Psoas muscle (tissue), 8 donors: ENCODE results near the gene KRT72. TPM values are rescaled to one million over a fixed set of nuclear protein-coding genes. Genes with fewer than 3 reads are reported as not detected.

Source experiments
- ATAC-seq, 4 donors: fragments of 200-7000 bp; cut with Tn5 transposase; one replicate each; pipeline ENCODE4 v1.9.1; 2020; ENCODE audit warnings: moderate library complexity in 3 of 4, mild to moderate bottlenecking in 2 of 4
- DNase-seq, 2 donors: peaks; one replicate each; pipeline ENCODE4 v3.0.0-alpha.2; 2020
- H3K27ac ChIP-seq: fragments of 200-600 bp; one replicate; pipeline ENCODE4 v1.8.0; 2022
- H3K27me3 ChIP-seq, 3 donors: fragments of 200-600 bp in 1 of 3; one replicate each; pipeline versions ENCODE4 v1.6.1 to v1.8.0; 2013 to 2022; ENCODE audit warnings: low read length in 2 of 3, mild to moderate bottlenecking in 2 of 3, moderate library complexity in 1 of 3; ENCODE audit not compliant: insufficient read depth in 3 of 3
- H3K36me3 ChIP-seq, 2 donors: fragments of 200-600 bp in 1 of 2; one replicate each; pipeline versions ENCODE4 v1.6.1 to v1.8.0; 2013 to 2022; ENCODE audit warnings: low read depth in 1 of 2, mild to moderate bottlenecking in 1 of 2, moderate library complexity in 1 of 2; ENCODE audit not compliant: insufficient read depth in 1 of 2
- H3K4me1 ChIP-seq: fragments of 200-600 bp; one replicate; pipeline ENCODE4 v1.8.0; 2022
- H3K4me3 ChIP-seq: fragments of 200-600 bp; one replicate; pipeline ENCODE4 v1.8.0; 2022; ENCODE audit warnings: mild to moderate bottlenecking
- H3K9me3 ChIP-seq: fragments of 200-600 bp; one replicate; pipeline ENCODE4 v1.8.0; 2022
- CTCF ChIP-seq: fragments of 200-600 bp; IDR thresholded peaks from one replicate; pipeline ENCODE4 v1.8.0; 2022; ENCODE audit warnings: antibody characterized with exemption
- WGBS, 3 donors: extraction: QIAGEN DNeasy Blood & Tissue Kit; methylation state at CpG; one replicate each; pipeline versions ENCODE4 v1.1.6 to v1.1.7; 2013; 5-methylcytosine and 5-hydroxymethylcytosine counted together
- intact Hi-C, 2 donors: fragments of 100-400 bp; cut with DNase I; formaldehyde crosslinking; loops; one replicate each; pipeline versions ENCODE4 v1.11.0 to v1.14.2; 2022
- polyA plus RNA-seq, 3 donors: library from polyadenylated mRNA; stranded (reverse); fragments of 200-250 nt; gene quantifications; one replicate each; pipeline ENCODE4 v1.2.3, GENCODE V29; 2013
- total RNA-seq, 4 donors: library from RNA; stranded (reverse); fragmentation: NEBNext Ultra II Directional in 2 of 4; extraction: Animal tissue kit (Norgen Biotek cat#: 25700) in 2 of 4; gene quantifications; one replicate each; pipeline versions ENCODE4 v1.2.1 to v1.2.4, GENCODE V29; 2021 to 2023
- donor health status: healthy with polysubstance abuse.
- donor health status: DM: no; HTN: no; CAD: no; lungs with moderate emphysema.
- donor health status: Bipolar disorder and iron deficiency.
- donor health status: healthy.
- donor health status: DM: yes; HTN: yes; CAD: no.
- donor health status: DM: no; HTN: no; CAD: no.
- donor health status: DM: no; HTN: no; CAD: no.
- donor health status: DM: yes; HTN: yes; CAD: no.

The KRT72 gene
- total and polyA plus RNA-seq, 7 donors = not detected

GRCh38 chr12:52604859-52605258, 3.6 kb upstream of the KRT72 start:
- Histone ChIP-seq H3K36me3 (no peaks in the 10 kb centered on the region), H3K9me3 (no peaks in the 10 kb centered on the region), H3K27ac (no peak overlapping the region), H3K4me3 (no peak overlapping the region), H3K4me1 (no peaks in the 10 kb centered on the region), H3K27me3 (peaks cover 0 to 34% (median 8%) of the 10 kb centered on the region in 3 donors)
- no peak for ATAC-seq
- intact Hi-C loops = no loop called here
- no peak for TF ChIP-seq CTCF
- no peak for DNase-seq

- TF ChIP-seq CTCF = no peak
- H3K9me3 ChIP-seq = no peaks in the 10 kb centered on the region
- H3K4me3 ChIP-seq = no peak overlapping the region
- no peak overlapping the region for H3K27ac ChIP-seq
- H3K4me1 ChIP-seq = no peaks in the 10 kb centered on the region
- ATAC-seq (no peak), DNase-seq (no peak)
- 88 to 96% (median 88%) methylated on average over 2 of the region's 2 CpGs for WGBS, 3 donors
- intact Hi-C loops = no loop called here
- H3K36me3 ChIP-seq = no peaks in the 10 kb centered on the region
- H3K27me3 ChIP-seq = peaks cover 0 to 30% (median 8%) of the 10 kb centered on the region in 3 donors
Measured at GRCh38 chr12:52603314-52603713, 2.1 kb upstream of the KRT72 start.

- 85 to 88% (median 85%) methylated on average over 5 of the region's 5 CpGs for WGBS, 3 donors
- Histone ChIP-seq H3K27ac (no peak overlapping the region), H3K36me3 (no peaks in the 10 kb centered on the region), H3K4me3 (no peak overlapping the region), H3K4me1 (no peaks in the 10 kb centered on the region), H3K9me3 (no peaks in the 10 kb centered on the region), H3K27me3 (peaks cover 0 to 26% (median 8%) of the 10 kb centered on the region in 3 donors)
- ATAC-seq = no peak
- intact Hi-C loops = no loop called here
- no peak for DNase-seq
- no peak for TF ChIP-seq CTCF
Measured at GRCh38 chr12:52602552-52602951, 1.3 kb upstream of the KRT72 start.

GRCh38 chr12:52601671-52602070, 408 bp upstream of the KRT72 start:
- no peak for DNase-seq
- H3K27me3 ChIP-seq = peaks cover 0 to 29% (median 8%) of the 10 kb centered on the region in 3 donors
- no peak for TF ChIP-seq CTCF

GRCh38 chr12:52600475-52600874, 788 bp downstream of the KRT72 start:
- Histone ChIP-seq H3K27ac (no peak overlapping the region), H3K4me1 (no peaks in the 10 kb centered on the region), H3K36me3 (no peaks in the 10 kb centered on the region), H3K4me3 (no peak overlapping the region), H3K9me3 (no peaks in the 10 kb centered on the region), H3K27me3 (peaks cover 0 to 32% (median 8%) of the 10 kb centered on the region in 3 donors)
- DNase-seq = no peak
- WGBS, 3 donors = 81 to 88% (median 84%) methylated on average over 12 of the region's 12 CpGs
- no peak for TF ChIP-seq CTCF
- intact Hi-C loops = no loop called here
- no peak for ATAC-seq

More at GRCh38 chr12:52601671-52602070, 408 bp upstream of the KRT72 start:
- H3K9me3 ChIP-seq = no peaks in the 10 kb centered on the region
- H3K4me1 ChIP-seq = no peaks in the 10 kb centered on the region
- H3K4me3 ChIP-seq = no peak overlapping the region
- no peak for ATAC-seq
- 58 to 73% (median 67%) methylated on average over 4 of the region's 4 CpGs for WGBS, 3 donors
- no peak overlapping the region for H3K27ac ChIP-seq
- intact Hi-C loops = no loop called here
- no peaks in the 10 kb centered on the region for H3K36me3 ChIP-seq
